ENCODE measurements around the gene PGA3. TPM values are rescaled to one million over a fixed set of nuclear protein-coding genes. Genes with fewer than 3 reads are reported as not detected.
"Not testable (repeated sequence)": the region's sequence is repeated elsewhere in the genome, so short reads cannot be mapped to it uniquely, and the experiment has no call there.

Gene PGA3
- total and polyA plus RNA-seq, 2 experiments from 2014 or later, result not detected

DNA sequence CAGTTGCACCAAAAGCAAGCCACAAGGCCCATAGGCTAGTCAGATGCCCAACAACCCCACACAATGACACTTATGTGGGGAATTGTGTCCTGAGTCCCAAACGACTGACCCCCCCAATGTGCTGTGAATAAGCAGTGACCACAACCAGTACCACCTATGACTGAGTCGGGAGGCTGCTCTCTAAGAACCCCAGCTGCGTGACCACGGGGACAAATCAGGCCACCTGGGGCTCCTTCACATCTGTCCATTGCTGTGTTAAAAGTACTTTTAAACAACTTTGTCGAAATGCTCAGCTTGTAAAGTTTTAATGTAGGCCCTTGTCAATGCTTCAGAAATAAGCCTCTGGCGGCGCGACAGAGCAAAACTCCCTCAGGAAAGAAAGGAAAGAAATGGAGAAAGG, 37.0 kb downstream of the PGA3 start:
- H3K4me3 ChIP-seq; H3K9me3 ChIP-seq (ENCODE audit: low read depth); H3K27me3 ChIP-seq; H3K4me1 ChIP-seq (ENCODE audit: low read depth); H3K36me3 ChIP-seq; H3K27ac ChIP-seq; DNase-seq (ENCODE audit: low read depth in 1 of 2, low spot score in 1 of 2): not testable (repeated sequence)

DNA sequence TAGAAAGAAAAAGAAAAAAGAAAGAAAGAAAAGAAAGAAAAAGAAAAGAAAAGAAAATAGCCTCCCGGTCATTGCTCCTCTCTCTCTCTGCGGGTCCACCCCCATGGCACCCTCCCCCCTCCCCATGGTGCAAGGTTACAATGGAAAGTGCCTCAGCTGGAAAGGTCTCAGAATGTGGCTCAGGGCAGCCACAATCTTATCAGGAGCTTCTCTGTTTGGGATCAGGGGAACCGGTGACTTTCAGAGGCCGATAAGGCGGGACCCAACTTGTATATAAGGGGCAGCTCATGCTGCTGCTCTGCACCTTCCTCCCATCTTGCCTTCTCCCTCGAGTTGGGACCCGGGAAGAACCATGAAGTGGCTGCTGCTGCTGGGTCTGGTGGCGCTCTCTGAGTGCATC, 37.6 kb downstream of the PGA3 start, which contains the start of gene PGA5:
TSS of gene PGA5 (plus strand) at position 301 of the 400 bp plus-strand sequence. CDS start at position 353, 52 bp downstream.
- H3K9me3 ChIP-seq (ENCODE audit: low read depth); H3K27ac ChIP-seq; H3K4me3 ChIP-seq; DNase-seq (ENCODE audit: low read depth in 1 of 2, low spot score in 1 of 2); H3K27me3 ChIP-seq; H3K4me1 ChIP-seq (ENCODE audit: low read depth); H3K36me3 ChIP-seq: not testable (repeated sequence)

GRCh38 chr11:61241526-61241925, 38.2 kb downstream of the PGA3 start:
- not testable (repeated sequence) for H3K36me3 ChIP-seq; DNase-seq (ENCODE audit: low read depth in 1 of 2, low spot score in 1 of 2); H3K4me3 ChIP-seq; H3K27ac ChIP-seq; H3K27me3 ChIP-seq; H3K9me3 ChIP-seq (ENCODE audit: low read depth); H3K4me1 ChIP-seq (ENCODE audit: low read depth)

GRCh38 chr11:61245284-61245964, 42.1 kb downstream of the PGA3 start:
- H3K4me3 ChIP-seq; H3K9me3 ChIP-seq (ENCODE audit: low read depth); DNase-seq (ENCODE audit: low read depth in 1 of 2, low spot score in 1 of 2); H3K27ac ChIP-seq; H3K36me3 ChIP-seq; H3K27me3 ChIP-seq; H3K4me1 ChIP-seq (ENCODE audit: low read depth): not testable (repeated sequence)

GRCh38 chr11:61248071-61248470, 44.8 kb downstream of the PGA3 start:
- not testable (repeated sequence) for DNase-seq (ENCODE audit: low read depth in 1 of 2, low spot score in 1 of 2); H3K4me1 ChIP-seq (ENCODE audit: low read depth); H3K27ac ChIP-seq; H3K36me3 ChIP-seq; H3K4me3 ChIP-seq; H3K27me3 ChIP-seq; H3K9me3 ChIP-seq (ENCODE audit: low read depth)

- H3K36me3 ChIP-seq; H3K27ac ChIP-seq; H3K9me3 ChIP-seq (ENCODE audit: low read depth); H3K4me3 ChIP-seq; DNase-seq (ENCODE audit: low read depth in 1 of 2, low spot score in 1 of 2); H3K27me3 ChIP-seq; H3K4me1 ChIP-seq (ENCODE audit: low read depth): not testable (repeated sequence)
Observed at GRCh38 chr11:61249201-61249600, 45.9 kb downstream of the PGA3 start.

DNA sequence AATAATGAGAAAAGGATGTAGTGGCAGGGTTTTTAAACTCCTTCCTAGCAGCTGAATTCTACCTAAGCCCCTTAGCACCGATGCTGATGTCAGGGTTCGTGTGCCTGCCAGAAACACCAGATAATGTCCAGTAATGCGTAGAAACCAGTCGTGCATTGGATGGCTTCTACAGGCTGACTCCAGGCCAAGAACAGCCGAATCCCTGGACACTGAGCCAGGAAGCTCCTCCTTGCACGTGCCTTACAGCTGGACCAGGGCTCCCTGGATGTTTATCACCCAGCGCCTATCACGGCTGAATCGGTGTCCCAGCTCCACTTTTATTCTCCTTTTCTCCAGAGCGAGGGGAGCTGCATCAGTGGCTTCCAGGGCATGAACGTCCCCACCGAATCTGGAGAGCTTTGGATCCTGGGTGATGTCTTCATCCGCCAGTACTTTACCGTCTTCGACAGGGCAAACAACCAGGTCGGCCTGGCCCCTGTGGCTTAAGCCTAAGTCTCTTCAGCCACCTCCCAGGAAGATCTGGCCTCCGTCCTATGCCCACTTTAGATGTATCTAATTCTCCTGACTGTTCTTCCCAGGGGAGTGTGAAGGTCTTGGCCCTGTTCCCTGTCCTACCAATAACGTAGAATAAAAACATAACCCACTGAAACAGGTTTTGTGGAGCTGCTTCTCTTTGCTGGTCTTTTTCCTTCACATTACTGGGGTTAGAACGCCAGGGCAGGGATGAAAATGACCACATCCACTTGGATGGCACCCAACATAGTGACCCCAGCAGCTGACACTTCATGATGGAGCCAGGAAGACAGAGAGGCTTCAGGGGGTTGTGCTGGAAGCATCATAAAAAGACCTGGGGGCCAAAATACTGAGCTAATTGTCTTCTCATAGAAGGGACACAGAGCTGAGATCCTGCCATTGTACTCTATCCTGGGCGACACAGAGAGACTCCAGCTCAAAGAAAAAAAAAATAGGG, 47.8 kb downstream of the PGA3 start:
- not testable (repeated sequence) for H3K36me3 ChIP-seq; H3K27ac ChIP-seq; H3K27me3 ChIP-seq; H3K9me3 ChIP-seq (ENCODE audit: low read depth); H3K4me1 ChIP-seq (ENCODE audit: low read depth); H3K4me3 ChIP-seq
- peak in 1 of 2 donors; percentile 64 for DNase-seq (ENCODE audit: low read depth in 1 of 2, low spot score in 1 of 2)

GRCh38 chr11:61252332-61252731, 49.0 kb downstream of the PGA3 start:
- H3K36me3 ChIP-seq; H3K4me1 ChIP-seq (ENCODE audit: low read depth); H3K4me3 ChIP-seq; H3K27ac ChIP-seq; H3K9me3 ChIP-seq (ENCODE audit: low read depth); H3K27me3 ChIP-seq; DNase-seq (ENCODE audit: low read depth in 1 of 2, low spot score in 1 of 2): not testable (repeated sequence)

DNA sequence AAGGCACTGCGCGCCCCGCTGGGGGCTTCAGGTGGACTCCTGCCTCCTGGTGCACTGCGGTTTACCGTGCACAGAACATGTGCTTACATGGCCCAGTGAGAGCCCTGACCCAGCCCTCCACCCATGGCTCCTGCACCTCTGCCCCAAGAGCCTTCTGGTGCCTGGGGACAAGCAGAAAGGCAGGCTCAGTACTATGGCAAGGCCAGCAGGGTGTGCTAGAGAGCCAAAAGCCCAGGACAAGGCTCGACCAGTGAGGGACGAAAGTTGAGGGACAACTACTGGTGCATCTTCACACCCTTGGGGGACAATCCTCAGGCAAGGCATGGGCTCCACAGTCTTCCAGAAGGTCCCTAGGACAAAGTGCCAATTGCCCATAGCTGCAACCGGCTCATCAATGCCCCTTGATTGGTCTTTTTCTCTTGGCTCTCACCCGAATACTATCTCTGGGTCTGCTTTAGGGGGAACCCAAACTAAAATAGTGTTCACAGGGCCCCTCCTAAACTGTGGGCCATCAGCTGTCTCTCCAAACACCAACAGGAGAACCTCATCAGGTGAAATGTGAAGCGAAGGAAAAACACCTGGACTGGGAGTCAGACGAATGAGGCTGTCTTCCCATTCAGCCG, 51.2 kb downstream of the PGA3 start:
- Histone ChIP-seq H3K36me3 (no peaks in the 10 kb centered on the region), H3K9me3 (ENCODE audit: low read depth) (no peaks in the 10 kb centered on the region), H3K27me3 (no peaks in the 10 kb centered on the region), H3K4me1 (ENCODE audit: low read depth) (no peaks in the 10 kb centered on the region), H3K27ac (no peak overlapping the region), H3K4me3 (no peak overlapping the region)
- TF ChIP-seq, protein P1, sequence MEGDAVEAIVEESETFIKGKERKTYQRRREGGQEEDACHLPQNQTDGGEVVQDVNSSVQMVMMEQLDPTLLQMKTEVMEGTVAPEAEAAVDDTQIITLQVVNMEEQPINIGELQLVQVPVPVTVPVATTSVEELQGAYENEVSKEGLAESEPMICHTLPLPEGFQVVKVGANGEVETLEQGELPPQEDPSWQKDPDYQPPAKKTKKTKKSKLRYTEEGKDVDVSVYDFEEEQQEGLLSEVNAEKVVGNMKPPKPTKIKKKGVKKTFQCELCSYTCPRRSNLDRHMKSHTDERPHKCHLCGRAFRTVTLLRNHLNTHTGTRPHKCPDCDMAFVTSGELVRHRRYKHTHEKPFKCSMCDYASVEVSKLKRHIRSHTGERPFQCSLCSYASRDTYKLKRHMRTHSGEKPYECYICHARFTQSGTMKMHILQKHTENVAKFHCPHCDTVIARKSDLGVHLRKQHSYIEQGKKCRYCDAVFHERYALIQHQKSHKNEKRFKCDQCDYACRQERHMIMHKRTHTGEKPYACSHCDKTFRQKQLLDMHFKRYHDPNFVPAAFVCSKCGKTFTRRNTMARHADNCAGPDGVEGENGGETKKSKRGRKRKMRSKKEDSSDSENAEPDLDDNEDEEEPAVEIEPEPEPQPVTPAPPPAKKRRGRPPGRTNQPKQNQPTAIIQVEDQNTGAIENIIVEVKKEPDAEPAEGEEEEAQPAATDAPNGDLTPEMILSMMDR (IDR thresholded peaks at IDR 0.05; ENCODE audit: low read depth, low read length), result peak; percentile 89
- peak; percentile 69 to 72 for DNase-seq (ENCODE audit: low read depth in 1 of 2, low spot score in 1 of 2)

Measured in cardiac muscle cell (in vitro differentiated cells and primary cell).